HG03039 (cell line): Measurements from ENCODE around the gene SPINDOC.
A peak's percentile ranks its signal among the peaks of the same experiment; 100 is the strongest.
"Not testable (repeated sequence)": the region's sequence is repeated elsewhere in the genome, so short reads cannot be mapped to it uniquely, and the experiment has no call there.

Experiments
- ATAC-seq: cut with Tn5 transposase; IDR thresholded peaks from one replicate; pipeline ENCODE4 v1.9.1; 2021; ENCODE audit warnings: mild to moderate bottlenecking, moderate library complexity; ENCODE audit not compliant: unreplicated experiment

Gene SPINDOC, protein sequence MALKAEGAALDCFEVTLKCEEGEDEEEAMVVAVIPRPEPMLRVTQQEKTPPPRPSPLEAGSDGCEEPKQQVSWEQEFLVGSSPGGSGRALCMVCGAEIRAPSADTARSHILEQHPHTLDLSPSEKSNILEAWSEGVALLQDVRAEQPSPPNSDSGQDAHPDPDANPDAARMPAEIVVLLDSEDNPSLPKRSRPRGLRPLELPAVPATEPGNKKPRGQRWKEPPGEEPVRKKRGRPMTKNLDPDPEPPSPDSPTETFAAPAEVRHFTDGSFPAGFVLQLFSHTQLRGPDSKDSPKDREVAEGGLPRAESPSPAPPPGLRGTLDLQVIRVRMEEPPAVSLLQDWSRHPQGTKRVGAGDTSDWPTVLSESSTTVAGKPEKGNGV

DNA sequence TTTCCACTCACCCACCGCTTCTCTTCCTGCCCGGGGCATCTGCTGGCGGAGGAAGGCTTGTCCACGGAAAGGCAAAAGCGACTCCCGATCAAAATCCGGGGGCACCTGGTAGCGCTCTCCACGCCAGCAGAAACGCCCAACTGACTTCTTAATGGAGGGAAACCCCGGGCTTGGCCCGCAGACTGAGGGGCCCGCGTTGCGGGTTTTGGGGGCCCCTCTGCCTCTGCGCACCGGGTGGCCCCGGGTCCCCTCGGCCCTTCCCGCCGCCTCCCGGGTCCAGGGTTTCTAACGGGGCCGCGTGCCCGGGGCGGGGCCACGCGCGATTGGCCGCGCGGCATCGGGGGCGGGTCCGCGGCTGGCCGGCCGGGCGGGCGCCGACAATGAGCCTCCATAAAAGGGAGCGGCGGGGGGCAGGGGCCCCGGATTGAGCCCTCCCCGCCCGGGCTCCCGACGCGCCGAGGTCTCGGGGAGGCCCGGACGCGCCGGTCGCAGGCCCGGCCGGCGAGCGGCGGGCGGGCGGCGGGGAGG lies at the start of gene SPINDOC:
TSS of gene SPINDOC (plus strand) at position 422 of the 528 bp plus-strand sequence. CDS start 231 bp downstream, outside the sequence.
- peak; percentile 83 for ATAC-seq

DNA sequence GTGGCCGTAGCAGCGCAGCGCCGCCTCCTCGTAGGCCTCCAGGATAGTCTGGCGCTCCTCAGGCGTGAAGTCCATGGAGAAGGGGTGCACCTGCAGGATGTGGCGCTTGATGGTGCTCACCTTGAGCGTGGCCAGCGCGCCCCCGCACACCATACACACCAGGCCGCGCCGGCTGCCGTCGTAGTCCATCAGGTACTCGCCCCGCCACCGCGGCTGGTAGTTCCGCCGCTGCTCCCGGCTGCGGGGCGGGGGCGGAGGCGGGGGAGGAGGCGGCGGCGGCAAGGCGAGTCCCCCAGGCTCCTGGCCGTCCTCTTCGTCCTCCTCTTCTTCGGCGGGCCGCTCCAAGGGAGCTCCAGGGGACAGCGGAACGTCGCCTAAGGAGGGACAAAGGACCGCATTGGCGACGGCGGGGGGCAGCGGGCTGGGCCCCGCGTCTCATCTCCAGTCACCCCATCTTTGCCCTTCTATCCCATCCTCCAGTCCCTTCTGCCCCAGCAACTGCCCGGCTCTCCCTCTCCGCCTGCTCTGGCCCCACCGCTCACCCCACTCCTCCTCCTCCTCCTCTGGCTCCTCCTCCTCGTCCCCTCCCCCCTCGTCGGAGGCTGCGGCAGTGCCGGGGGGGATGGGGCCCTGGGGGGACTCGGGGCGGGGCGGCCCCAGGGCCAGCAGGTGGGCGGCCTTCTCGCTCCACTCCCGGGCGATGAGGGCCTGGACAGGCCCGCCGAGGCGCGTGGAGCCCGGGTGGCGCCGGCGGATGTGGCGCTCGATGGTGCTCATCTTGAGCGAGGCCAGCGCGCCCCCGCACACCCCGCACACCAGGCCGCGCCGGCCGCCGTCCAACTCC lies 49.5 kb upstream of the SPINDOC start:
- ATAC-seq = no peak

DNA sequence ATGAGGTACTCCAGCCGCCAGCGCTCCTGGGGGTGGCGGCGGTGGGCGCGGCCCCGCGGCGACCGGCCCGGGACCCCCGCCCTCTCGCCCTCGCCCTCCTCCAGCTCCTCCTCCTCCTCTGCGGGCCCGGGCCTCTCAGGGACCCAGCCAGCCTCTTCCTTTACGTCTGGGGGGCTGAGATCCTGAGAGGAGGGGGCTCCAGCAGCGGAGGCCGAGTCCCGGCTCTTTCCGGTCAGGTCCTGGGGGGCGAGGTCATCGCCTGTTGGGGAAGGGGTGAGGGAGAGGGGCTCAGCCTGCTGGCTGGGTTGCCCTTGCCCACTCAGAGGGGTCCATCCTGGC lies 48.9 kb upstream of the SPINDOC start:
- ATAC-seq = no peak

DNA sequence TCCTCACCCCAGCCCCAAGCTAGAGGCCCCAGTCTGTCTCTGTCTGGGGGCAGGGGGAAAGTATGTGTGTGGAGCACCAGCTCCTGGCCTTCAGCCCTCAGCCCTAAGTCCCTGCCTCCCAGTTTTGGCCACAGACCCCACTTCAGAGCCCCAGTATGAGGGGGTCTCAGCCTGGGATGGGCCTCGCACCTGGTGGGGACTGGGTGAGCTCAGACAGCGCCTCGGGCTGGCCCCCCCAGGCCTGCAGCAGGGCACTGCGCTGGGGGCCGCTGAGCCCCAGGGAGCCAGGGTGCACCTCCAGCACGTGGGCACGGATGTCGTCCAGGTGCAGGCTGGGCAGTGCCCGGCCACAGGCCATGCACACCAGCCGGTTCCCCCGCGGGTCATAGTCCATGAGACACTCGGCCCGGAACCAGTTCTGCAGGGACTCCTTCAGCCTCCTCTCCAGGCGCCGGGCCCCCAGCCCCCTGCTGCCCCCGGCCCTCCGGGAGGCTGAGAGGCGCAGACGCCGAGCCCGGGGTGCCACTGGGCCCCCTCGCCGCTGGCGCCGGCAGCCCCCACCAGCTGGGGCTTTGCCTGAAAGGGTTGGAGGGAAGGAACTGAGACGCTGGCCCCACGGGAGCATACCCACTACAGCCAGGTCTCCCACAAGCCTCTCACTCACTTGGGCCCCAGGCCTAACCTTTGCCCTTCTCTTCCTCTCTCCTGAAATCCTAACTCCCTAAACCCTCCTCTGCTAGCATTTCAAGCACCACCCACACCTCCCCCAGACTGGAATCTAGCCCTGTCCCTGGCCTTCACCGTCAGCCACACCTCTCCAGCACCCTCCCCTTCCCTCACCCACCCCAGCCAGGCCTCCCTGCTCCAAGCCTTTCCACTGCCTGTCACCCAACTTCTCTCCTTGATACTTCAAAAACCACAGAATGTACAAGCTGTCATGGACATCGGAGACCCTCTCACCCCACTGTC lies 48.3 kb upstream of the SPINDOC start:
- no peak for ATAC-seq

DNA sequence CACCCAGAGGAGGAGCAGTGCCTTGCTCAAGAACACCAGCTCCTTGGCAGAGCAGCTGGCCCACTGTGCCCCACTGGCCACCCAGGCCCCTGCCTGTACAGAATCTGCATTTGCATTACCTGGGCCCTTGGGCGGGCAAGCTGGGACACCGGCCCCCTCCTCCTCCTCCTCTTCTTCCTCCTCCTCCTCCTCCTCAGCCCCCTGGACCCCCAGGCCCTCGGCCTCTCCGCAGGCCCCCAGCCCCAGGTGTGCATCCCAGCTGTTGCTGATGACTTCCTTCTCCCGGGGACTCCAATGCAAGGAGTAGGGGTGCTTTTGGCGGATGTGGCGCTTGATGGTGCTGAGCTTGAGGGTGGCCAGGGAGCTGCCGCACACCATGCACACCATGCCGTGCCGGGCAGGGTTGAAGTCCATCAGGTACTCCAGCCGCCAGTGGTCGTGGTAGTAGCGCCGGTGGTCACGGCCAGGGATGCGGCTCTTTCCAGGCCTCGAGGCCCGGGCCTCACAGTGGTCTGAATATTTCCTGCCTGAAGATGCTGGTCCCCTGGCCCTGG lies 47.5 kb upstream of the SPINDOC start:
- ATAC-seq = no peak

DNA sequence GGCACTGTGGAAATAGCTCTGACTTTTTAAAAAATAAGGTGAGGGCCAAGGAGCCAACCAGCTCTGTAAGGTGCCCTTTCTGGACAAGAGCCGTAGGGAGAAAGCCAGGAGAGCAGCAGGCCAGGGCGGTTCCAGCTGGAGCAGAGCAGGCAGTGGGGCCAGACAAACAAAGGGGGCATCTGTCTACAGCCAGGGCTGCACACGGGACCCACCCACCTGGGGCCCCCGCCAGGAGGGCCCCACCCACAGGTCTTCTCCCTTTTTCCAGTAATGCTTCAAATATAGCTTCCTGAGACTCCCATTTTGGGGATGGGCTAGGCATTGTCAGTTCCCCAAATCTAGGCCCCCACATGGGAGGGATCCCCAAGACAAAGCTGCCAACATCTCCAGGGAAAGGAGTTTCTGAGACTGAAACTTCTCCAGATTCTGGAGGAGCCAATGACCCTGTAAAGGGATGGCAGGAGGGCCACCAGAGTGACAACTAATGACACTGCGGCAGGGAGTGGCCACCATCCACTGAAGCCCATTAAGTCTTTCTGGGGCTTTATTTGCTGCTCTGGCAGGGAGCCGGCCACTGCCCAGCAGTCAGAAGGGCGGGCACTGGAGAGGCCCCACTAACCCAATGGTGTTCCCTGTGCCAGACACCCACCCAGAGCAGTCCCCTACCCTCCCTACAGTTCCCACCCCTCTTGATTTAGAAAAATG lies 46.6 kb upstream of the SPINDOC start:
- ATAC-seq = no peak

DNA sequence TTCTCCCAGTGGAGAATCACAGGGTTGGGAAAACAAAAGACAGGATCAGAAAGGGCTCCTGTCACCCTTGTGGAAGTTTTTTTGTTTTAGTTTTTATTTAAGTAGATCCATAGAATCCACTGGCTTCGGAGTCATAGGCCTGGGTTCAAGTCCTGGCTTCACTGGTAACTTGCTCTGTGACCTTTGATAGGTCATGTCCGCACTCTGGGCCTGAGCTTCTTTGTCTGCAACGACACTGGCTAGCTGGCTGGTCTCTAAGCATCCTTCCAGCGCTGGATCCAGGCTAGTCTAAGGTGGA lies 46.0 kb upstream of the SPINDOC start:
- no peak for ATAC-seq

DNA sequence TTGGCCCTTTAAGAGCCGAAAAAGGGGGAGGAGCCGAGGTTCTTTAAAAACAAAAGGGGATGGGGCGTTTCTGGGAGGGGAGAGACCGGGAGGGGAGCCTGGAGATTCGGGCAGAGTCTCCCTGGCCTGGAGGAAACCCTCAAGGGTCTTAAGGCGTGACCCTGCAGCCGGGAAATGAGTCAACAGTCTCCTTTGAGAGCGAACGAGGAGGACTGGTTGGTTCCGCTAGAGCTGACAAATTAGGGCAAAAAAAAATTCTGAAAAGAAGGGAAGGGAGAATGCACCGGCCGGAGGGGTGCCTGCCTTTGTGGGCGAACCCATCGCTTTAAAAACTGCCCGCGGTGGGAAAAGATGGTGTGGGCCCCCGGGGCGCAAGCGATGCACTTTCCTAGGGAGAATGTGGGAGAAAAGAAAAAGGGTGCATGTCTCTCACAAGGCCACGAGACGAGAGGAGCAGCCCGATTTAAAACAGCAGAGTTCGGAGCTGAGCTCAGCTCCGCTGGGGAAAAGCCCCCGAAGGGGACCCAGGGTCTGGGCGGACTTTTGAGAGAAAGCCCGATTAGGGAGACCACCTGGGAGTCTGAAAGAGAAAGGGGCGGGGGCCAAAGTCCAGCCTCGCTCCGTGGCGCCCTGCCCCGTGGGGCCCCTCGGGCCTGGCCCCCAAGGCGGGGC lies 45.6 kb upstream of the SPINDOC start:
- no peak for ATAC-seq

DNA sequence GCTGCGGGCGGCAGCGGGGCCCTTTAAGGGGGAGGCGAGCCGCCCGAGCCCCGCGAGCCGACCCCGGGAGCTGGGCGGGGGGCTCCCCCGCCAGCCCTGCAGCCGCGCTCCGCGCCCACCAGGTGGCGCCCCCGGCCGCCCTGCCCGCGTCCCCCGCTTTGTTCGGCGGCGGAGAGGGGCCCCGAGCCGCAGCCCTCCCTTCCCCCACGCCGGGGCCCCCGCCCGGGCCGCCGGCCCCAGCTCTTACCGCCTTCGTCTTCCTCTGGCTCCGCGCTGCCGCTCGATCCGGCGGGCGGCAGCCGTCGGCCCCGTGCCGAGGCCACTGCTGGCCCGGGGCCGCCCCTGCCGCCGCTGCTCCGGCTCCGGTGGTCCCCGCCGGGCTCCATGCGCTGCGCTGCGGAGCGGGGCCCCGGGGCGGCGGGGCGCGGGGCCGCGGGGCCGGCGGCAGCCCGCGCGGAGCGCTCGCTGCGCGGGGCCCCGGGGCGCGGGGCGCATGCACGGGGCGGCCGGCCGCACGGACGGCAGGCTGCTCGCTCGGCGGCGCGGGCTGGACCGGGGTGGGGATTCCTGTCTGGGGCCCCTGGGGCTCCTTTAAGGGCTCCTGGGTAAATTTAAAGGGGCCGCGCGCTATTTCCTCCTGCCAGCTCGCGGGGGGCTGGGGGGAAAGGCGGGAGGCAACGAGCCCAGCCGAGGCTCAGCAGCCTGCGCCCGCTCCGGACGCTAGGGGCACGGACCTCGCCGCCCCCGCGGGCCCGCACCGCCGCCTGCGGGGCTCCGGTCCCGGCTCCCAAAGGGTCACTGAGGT lies 44.8 kb upstream of the SPINDOC start, which contains the start of gene ZFTA:
TSS of gene ZFTA (minus strand) at position 539 of the 805 bp plus-strand sequence. CDS start at position 386, 153 bp downstream.
- peak; percentile 49 for ATAC-seq

DNA sequence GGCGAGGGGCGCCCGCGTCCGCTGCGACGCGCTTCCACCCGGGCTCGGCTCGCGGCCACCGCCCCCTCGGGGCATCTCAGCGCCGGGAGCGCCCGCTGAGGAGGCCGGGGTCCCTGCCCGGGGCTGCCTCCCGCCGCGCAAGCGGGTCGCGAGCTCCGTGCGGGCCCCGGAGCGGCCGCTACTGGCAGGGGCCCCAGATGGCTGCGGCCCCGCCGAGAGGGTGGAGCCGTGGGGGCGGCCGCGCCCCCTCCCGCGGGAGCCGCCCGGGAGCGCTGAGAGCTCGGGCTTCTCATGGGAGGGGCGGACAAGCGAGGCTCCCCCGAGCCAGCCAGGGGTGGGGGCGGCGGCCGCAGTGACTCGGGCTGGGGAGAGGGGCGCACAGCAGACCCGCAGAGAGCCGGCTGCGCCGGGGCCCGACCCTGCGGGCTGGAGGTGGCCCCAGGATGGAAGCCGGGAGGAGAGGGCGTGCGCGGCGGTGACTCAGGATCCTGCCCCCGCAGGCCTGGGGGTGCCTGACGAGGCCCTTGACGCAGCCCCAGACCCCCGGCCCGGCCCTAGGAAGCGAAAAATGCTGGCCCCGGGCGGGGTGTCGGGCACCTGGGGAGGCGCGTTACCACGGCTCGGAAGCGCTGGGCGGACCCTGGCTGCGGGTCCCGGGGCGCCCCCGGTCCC lies 44.1 kb upstream of the SPINDOC start:
- peak; percentile 23 for ATAC-seq

DNA sequence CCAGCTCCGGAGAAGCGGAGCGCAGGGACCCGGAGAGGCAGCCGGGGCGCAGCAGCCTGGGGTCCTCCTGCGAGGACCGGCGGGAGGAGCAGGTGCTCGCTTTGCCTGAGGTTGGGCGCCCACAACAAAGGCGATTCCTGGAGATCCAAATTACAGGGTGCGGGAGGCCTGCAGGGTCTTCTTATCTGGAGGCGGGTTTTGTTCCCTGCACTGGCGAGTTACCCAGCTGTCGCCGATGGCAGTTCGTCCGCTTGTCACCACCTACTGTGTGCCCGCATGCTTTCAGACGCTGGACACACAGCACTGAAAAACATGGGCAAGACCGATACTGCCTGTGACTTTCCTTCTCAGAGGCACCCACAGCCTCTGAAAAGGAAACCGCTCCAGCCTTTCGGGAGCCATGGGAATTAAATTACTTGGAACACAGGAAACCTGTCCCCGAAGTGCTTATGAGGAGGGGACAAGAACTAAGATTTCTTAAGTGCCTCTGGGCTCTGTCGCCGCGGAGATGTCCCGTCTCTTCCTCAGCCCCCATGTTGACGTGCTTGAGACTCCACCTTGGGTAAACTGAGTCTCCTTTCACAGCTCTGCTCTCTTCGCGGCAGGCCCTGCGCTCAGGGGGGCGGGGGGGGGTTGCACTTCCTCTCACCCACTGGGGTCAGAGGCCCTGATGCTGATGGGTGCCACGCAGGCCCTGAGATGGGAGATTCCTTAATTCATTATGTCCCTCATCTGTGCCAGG lies 43.4 kb upstream of the SPINDOC start:
- no peak for ATAC-seq

DNA sequence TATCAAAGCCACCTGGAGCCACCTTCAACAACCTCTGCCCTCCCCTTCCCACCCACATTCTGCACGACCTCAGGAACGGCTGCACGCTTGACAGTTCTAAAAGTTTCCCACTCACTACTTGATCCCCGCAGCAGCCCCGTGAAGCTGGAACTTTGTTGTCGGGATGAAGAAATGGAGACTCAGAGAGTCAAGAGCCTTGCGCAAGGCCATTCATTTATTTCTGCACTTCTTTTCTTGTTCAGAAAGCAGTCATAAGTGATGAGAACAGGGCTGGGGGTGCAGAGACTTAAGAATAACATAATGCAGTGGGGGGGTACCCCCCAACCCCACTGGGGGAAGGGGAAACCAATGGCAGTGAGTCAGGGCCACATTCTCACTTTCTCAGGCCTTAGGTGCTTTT lies 42.5 kb upstream of the SPINDOC start:
- ATAC-seq = no peak

DNA sequence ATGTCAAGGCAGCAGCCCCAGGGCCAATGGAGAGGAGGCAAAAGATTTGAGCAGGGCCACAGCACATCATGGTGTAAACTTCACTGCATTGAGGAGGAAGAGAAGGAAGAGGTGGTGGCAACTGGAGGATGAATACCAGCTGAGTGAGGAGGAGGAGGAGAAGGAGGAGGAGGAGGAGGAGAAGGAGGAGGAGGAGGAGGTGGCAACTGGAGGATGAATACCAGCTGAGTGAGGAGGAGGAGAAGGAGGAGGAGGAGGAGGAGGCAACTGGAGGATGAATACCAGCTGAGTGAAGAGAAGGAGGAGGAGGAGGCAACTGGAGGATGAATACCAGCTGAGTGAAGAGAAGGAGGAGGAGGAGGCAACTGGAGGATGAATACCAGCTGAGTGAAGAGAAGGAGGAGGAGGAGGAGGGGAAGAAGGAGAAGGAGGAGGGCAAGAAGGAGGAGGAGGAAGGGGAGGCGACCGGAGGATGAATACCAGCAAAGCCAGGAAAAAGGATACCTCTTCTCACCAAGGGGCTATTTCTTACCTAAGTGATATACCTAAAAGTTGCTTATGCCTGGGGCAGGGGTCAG lies 41.4 kb upstream of the SPINDOC start:
- ATAC-seq = not testable (repeated sequence)

DNA sequence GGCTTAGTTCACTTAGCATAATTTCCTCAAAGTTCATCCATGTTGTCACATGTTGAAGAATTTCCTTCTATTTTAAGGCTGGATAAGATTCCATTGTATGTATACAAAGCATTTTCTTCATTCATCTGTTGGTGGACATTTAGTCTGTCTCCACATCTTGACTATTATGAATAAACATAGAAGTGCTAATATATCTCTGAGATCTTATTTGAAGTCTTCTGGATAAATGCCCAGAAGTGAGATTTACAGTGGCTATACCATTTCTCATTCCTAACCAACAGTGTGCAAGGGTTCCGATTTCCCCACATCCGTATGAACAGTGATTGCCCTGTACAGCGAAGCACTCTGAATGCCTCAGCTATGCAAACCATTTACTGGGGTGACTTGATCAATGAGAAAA lies 38.1 kb upstream of the SPINDOC start:
- ATAC-seq = no peak

DNA sequence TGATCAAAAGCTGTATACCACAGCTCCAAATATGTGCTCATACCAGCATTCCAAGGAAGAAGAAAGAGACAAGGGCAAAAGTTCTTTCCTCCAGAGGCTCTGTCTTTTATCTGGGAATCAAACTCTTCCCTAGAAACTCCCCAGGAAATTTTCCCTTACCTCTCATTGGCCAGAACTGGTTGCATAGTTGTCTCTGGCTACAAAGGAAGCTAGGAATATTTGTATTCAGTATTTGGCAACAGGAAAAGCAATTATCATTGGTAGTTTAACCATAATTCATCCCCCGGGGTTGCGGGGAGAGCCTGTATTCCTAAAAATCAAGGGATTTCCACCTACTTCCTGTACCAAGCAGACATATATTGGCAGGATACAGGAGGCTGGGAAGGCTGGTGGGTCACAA lies 34.2 kb upstream of the SPINDOC start:
- ATAC-seq = no peak

DNA sequence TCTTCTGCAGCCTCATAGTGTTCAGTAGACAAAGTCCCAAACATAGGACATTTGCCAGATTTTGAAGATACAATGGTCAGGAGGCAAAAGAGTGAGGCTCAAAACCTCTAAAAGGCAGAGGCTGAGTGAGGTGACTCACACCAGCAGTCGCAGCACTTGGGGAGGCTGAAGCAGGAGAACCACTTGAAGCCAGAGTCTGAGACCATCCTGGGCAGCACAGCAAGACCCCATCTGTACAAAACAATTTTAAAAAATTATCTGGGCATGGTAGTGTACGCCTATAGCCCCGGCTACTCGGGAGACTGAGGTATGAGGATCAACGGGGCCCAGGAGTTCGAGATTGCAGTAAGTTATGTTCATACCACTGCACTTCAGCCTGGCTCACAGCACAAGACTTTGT lies 30.5 kb upstream of the SPINDOC start:
- no peak for ATAC-seq
